HG03095 (cell line): Measurements from ENCODE around the gene PDLIM4.

ENCODE experiments used
- ATAC-seq: cut with Tn5 transposase; IDR thresholded peaks from one replicate; pipeline ENCODE4 v1.9.1; 2021; ENCODE audit warnings: moderate library complexity; ENCODE audit not compliant: unreplicated experiment

Gene PDLIM4

DNA sequence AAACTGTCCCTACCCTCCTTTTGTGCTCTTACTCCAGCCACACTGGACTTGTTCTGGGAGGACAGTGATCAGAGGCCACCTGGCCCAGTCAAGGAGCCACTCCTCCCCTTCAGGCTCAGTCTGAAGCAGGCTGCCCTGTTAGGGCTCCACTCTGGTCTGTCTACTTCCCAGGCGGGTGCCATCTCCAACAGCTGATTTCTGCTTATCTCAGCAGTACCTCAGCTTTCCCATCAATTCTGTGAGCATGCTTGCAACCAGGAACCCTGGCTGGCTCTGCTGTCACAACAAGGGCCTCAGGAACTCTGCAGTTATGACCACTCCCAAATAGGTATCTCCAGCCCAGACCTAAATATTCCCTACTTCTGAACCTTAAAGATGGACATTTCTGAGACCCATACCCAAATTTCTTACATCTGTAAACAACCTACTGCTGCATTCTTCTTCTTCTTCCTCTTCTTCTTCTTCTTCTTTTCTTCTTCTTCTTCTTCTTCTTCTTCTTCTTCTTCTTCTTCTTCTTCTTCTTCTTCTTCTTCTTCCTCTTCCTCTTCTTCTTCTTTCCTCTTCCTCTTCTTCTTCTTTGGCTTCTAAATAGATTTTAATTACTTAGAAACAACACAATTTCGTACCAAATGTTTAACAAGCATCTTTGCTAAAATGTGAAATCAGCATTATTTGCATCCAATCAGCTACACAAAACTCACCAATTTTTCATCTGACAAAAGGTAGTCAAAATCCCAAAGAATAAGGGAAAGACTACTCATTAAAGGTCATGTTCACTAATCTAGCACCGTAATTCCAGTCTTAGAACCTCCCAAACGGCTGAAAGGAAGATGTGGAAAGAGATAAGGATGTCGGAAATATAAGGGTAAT is 23.1 kb downstream of the PDLIM4 start:
- no peak for ATAC-seq

DNA sequence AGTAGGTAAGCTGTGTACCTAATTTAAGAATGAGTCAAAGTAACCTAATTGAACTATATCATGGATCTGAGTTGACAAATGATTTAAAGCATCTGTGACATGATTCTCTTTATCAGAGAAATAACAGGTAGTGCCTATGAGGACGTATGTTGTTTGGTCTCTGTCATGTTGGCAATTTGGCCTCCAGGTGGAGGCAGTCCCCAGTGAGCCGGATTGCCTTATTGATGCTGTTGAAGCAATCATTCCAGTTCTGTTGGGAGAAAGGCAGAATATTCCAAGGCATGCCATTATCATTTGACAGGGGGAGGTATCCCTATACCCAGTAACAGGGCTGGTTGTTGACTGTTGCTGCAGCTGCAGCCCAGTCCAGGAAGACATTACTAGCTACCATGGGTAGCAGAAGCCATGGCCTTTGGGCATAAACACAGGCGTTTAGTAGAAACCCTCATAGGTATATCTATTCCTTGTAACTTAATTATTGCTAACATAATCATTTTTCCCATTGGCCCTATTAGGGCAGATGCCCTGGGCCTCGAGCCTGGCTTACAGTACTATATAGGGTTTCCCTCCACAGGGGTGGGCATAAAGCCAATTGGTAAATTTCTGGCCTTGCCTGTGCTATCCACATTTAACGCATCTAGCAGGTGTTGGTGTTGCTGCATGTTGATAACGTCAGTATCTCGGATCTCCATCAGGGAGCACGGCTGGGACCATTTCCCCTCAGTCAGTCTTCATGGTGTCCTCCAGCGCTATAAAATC is 24.5 kb downstream of the PDLIM4 start:
- ATAC-seq = no peak

DNA sequence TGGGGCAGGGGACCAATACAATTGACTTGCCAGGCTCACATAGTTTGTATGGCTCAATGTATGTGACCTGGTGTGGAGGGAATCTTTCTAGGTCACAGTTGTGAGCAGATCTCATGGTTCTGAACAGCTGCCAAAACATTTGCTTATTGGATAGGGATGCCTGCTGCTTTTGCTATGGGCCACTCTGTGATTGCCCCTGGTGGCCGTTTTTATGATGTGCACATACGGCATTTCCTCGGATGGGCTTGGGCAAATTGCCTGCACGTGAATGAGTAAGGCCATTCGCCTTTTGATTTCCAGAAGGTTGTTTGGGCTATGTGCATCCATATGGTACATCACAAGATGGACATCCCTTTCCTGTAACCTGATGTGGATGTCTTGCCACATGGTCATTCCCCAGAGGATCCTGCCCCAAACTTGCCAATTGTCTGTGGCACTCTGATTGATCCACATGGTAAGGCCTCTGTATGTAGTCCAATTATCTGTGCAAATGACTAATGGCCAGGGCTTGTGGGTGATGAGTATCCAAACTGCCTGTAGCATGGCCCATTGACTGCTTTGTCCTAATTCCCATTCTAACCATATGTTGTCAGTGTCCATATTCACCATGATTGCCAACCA is 26.0 kb downstream of the PDLIM4 start:
- no peak for ATAC-seq

DNA sequence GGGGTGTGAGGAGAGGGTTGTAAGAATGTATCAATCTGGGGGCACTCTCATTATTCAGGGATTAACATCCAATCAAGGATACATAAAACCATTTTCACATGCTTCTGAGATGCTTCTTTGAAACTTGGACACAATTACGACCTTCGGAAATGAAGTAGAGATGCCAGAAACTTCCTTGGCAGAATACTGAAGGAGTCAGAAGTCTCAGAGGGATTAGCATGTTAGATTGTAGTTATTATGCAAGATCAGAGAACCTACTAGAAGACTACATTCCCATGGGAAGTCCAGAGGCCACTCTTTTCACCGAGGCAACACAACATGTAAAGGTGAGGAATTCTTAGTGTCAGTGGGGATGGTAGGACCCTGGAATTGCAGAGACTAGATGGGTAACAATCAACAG is 31.6 kb downstream of the PDLIM4 start:
- ATAC-seq = no peak

DNA sequence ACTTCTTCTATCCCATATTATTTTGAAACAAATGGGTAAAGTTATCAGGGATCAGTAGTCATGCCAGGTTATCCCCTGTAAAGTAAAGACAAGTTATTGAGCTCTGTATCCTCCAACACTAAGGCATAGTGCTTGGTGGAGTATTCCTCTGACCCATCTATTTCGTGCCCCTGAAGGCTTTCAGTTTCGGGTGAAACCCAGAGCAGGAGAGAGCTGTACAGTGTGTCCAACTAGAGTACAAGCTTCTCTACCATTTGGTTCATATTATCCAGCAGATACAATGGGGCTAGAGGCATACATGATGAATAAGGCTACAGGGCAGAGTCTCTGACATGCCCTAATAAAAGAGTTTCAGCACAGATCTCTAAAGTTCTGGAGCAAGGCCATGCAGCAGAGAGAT is 33.5 kb downstream of the PDLIM4 start:
- no peak for ATAC-seq

DNA sequence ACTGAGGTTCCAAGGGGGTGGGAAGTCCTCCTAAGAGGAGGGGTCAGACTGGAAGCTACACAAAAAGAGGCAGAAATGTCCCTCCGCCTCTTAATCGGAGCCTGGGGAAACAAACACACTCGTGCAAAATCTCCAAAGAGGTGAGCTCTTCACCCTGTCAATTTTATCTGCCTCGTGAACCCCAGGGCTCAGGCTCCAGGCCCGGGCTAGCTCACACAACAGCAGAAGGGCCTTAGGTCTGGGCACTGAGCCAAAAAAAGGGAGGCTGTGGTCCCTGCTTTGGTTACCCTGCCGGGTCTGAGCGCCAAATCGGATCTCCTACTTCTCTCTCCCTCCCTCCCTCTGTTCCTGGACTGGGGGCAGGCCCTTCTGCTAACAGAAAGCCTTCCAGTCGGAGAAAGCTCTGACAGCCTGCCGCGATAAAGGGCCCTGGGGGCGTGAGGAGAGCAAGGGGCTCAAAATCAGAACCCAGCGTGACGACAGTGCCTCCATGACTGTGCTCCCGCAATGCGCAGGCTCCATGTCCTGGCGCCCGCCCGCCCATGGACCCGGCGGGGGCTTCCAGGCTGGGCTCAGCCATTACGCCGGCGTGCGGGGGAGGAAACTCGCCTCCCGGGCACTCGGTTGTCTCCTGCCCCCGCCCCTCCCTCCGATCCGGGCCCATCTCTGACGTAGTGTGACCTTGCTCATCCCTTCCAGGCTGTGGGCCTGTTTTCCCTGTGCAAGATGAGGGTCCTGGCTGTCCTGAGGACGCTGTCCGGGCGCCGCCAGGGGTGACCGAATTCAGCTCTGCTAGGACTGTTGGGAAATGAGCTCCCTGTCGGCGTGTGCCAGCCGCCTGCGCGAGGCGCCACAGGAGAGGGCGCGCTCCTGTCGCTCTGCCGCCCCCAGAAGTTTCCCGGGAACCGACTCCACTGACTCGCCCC is 35.8 kb downstream of the PDLIM4 start:
- peak; percentile 37 for ATAC-seq

DNA sequence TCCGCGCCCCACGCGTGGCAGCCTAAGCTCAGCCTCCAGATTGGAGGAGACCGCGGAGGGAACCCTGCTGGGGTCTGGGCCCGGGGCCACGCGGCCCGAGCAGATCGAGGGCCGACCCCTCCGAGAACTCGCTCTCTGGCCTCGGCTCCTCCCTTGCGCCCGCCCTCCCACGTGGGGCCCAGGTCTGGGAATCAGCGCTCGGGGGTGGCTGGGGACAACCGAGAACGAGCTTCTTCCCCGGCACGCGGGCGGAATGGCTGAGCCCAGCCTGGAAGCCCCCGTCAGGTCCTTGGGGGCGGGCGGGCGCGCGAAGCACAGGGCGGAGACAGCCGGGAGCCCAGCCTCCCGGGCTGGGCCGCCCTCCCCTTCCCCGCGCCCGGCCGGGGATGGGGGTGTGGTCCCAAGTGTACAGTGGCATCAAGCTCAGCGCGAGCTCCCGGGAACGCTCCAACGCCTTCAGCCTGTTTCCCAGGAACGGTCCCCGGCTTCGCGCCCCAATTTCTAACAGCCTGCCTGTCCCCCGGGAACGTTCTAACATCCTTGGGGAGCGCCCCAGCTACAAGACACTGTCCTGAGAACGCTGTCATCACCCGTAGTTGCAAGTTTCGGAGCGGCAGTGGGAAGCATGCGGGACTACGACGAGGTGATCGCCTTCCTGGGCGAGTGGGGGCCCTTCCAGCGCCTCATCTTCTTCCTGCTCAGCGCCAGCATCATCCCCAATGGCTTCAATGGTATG is 36.7 kb downstream of the PDLIM4 start, which contains the start of gene SLC22A4:
TSS of gene SLC22A4 (plus strand) at position 403 of the 736 bp plus-strand sequence. CDS start at position 626, 223 bp downstream.
- ATAC-seq = peak; percentile 67

DNA sequence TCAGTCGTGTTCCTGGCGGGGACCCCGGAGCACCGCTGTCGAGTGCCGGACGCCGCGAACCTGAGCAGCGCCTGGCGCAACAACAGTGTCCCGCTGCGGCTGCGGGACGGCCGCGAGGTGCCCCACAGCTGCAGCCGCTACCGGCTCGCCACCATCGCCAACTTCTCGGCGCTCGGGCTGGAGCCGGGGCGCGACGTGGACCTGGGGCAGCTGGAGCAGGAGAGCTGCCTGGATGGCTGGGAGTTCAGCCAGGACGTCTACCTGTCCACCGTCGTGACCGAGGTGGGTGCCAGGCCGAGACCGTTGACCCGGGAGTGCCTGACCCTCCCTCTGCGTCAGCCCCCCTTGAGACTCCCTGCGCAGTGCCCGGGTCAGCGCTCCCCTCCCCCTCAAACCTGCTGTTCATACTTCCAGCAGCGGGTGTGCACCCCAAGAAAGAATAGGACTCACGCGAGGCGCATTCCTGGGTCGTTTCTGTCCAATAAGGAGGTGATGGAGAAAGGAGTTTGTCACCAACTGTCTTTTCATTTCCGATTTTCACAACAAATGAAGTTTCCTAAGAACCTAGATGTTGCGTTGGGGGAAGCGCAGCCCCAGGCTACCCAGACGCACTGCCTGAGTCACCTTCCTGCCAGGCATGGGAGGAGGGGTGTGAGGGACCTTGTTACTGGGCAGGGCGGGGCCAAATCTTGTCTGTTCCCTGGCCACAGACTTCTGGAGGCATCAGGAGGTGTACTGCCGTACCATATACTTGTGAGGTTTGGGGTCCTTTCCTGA is 37.4 kb downstream of the PDLIM4 start:
- ATAC-seq = peak; percentile 9

DNA sequence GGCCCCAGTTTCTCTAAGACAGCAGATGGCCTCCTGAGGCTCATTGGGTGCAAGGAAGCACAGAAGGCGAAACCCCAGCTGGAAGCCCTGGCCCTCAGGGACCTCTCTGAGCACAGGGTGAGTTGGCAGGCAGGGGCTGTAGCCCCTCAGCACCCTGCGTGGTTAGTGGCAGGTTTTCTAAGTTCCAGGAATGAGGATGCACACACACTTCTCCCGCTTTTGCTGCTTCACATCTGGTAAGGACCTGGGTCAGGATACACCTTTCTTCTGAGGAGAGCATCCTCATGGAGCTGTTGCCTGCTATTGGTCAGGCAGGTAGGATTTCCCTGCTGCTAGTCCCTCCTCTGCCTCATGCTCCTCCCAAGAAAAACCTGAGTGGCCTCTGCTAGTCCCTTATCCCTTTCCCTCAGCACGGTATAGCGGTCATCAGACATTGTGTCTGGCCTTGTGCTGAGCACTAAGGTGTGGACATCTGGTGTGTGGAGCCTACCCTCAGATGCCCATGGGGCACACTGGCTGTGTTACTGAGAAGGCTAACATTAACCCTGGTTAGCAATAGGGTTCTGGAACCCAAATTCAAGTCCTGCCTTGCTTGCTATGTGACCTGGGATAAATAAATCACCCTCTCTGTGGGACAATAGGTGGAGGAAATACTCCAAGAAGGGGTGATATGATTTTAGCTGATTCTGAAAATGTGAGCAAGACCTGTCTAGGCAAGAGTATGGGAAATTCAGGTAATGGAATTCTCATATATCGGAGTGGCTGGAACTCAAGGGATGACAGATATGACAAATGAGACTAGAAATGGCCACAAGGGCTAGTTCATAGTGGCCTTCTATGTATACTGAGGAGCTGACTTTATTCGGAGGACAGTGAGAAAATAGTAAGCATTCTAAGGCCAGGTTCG is 38.3 kb downstream of the PDLIM4 start:
- no peak for ATAC-seq

DNA sequence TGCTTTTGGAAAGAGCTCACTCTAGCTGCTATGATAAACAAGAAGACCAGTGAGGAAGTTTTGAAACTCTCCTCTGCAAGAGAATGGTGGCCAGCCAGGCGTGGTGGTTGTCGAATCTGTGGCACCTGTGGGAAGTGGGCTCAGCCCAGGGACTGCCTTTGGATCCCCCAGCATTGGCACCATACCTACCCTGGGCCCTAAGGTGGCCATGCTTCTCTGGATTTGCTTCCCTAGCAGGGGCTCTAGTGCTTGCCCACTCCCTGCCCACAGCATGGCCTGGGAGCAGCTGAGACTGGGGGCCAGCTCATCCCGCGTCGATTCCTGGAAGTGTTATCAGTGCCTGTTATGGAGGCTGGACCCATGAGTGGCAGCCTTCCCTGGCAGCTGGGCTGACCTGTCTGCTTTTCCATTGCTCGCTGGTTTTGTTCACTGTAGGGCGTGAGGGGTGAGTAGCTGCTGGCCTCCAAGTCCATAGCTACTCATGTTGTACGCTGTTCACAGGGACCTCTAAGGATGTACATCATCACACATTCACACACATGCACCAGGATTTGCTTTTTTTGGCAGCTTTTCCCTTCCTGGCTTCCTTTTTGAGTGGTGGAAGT is 39.0 kb downstream of the PDLIM4 start:
- no peak for ATAC-seq

DNA sequence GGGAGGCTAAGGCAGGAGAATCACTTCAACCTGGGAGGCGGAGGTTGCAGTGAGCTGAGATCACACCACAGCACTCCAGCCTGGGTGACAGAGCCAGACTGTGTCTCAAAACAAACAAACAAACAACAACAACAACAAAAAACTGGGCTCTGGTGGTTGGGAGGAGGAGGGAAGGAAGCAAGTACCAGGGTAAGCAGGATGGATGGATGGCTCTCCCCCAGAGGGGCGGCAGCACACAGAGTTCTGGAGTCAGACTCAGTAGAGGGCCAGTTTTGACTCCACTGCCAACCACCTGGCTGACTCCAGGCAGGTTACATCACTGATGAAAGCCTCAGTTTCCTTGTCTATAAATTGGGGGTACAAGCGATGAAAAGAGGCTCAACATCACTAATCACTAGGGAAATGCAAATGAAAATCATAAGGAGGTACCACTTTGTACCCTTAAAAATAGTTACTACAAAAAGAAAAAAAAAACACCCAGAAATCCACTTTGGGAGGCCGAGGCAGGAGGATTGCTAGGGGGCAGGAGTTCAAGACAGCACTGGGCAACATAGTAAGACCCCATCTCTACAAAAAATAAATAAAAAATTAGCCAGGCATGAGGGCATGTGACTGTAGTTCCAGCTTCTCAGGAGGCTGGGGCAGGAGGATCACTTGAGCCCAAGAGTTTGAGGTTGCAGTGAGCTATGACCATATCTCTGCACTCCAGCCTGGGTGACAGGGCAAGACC is 39.9 kb downstream of the PDLIM4 start:
- ATAC-seq = no peak

DNA sequence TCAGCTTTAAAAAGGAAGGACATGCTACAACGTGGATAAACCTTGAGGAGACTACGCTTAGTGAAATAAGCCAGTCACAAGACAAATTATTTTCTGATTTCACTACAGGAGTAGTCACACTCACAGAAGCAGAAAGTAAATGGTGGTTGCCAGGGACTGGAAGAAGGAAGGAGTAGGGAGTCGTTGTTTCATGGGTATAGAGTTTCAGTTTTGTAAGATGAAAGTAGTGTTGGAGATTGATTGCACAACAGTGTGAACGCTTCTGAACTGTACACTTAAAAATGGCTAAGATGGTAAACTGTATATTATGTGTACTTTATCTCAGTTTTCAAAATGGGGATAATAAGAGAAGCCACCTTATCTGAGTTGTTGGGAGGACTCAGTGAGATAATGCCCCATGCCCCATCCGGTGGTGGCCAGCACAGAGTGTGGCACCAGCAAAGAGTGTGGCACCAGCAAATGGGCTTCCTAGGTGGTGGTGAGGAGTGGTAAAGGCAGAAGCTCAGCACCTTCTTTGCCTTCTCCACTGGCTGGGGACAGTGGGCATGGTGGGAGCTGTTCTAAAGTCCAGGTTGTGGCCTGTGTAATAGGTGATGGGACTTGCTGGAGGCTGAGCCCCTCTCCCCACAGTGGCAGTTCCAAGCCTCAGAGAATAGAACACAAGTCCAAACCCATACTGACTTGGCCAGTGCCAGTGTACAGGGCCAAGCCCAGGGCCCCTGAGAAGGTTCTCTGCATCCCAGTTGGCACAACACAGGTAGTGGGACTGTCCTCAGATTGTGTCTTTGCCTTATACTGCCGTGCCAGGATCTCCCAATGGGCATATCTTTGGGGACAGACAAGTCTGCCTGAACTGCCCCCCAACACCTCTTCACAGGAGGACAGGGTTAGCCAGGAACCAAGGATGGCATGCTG is 41.1 kb downstream of the PDLIM4 start:
- ATAC-seq = no peak

DNA sequence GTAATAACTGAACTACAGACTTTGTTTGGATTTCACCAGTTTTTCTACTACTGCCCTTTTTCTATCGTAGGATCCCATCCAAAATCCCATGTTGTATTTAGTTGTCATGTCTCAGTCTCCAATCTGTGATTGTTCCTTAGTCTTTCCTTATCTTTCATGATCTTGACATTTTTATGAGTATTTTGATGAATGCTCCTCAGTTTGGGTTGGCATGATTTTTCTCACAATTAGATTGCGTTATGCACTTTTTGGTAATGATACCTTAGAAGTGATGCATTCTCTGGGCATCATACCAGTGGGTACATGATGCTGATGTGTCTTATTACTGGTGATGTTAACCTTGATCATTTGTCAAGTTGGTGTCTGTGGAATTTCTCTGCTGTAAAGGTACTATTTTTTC is 42.4 kb downstream of the PDLIM4 start:
- no peak for ATAC-seq

DNA sequence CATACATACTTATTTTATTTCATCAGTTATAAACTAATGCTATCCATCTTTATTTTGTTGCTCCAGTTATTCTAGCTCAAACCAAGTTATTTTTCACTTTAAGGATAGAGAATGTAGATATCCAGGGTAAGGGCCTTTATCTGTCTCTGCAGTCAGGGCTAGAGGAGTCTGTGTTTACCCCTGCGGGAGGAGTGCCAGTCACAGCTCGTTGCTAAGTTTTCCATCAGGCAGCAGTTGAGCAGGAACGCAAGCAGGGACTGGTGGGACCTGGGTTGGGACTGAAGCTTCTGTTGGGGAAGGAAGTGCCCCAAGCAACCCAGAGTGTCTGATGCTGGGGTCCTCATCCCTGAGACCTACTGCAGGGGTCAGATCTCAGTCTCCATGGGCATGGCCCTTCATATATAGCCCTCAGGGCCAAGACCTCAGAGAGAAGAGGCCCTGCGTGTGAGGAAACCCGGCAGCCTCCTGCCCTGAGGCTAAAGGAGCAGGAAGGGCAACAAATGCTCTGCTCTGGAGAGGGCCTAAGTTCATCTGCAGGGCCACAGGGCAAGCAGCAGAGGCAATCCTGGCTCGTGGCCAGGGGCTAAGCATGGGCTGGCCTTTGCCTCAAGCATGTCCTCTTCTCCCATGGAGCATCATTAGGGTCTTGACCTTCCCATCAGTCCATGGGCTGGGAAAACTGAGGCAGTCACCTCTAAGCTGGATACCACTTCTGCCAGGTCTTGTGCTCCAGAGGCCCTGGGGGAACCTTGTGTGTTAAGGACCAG is 43.3 kb downstream of the PDLIM4 start:
- no peak for ATAC-seq
